ENCODE data around the gene FBLL1. TPM values are rescaled to one million over a fixed set of nuclear protein-coding genes. Genes with fewer than 3 reads are reported as not detected.
A peak's percentile ranks its signal among the peaks of the same experiment; 100 is the strongest.
"Not testable (repeated sequence)": the region's sequence is repeated elsewhere in the genome, so short reads cannot be mapped to it uniquely, and the experiment has no call there.

FBLL1 gene
- 0.10 and 1.7 TPM in 2 replicates for total RNA-seq (2014; rRNA removed; shearing (Covaris generic))

DNA sequence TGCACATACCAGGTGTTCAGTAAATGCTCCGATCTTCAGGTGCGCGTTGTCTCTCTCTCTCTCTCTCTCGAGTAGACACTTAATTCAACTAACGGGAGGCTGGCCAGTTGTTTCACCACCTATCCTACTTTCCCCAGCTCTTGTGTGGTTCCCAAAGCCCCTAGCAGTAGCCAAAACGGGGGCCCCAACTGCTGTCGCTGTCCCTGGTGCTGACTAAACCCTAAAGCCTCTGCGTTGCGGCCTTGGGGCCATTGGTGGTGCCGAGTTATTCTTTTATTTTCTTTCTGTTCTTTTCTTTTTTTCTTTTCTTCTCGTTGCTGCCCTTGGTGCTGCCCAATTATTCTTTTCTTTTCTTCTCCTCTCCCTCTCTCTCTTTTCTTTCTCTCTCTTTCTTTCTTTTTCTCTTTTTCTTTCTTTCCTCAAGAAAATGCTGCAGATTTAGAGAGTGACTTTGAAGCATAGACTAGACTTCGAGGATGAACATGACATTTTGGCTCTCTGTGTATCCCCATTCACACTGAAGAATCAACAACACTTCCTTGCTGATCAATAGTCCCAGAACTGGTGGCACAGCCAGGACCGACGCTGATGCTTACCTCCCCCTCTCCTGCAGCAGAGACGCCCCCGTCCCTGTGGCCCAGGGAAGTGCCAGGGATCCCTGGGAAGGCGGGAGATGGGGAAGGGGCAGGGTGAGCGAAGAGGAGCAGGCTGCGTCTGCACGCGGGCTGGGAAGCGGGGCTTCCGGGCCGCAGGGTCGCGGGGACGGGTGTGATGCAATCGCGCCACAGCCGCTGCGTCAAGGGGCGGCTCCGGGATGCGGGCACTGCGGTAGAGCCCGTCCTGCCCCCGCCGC, at the start of gene FBLL1:
Gene FBLL1 (plus strand): TSS at position 785 of the 853 bp plus-strand sequence. CDS start 200 bp downstream, outside the sequence.
- peak; percentile 15 for DNase-seq (ENCODE audit: low read depth)

DNA sequence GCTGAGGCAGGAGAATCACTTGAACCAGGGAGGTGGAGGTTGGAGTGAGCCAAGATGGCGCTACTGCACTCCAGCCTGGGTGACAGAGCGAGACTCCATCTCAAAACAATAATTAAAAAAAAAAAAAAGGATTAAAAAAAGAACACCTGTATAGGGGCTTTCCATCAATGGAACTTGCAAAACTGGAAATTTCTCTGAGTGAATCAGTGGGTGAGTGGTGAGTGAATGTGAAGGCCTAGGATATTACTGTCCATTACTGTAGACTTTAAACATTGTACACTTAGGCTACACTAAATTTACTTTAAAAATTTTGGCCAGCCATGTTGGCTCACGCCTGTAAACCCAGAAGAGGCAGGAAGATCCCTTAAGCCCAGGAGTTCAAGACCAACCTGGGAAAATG, 48.5 kb upstream of the FBLL1 start:
- no peak for DNase-seq (ENCODE audit: low read depth)

DNA sequence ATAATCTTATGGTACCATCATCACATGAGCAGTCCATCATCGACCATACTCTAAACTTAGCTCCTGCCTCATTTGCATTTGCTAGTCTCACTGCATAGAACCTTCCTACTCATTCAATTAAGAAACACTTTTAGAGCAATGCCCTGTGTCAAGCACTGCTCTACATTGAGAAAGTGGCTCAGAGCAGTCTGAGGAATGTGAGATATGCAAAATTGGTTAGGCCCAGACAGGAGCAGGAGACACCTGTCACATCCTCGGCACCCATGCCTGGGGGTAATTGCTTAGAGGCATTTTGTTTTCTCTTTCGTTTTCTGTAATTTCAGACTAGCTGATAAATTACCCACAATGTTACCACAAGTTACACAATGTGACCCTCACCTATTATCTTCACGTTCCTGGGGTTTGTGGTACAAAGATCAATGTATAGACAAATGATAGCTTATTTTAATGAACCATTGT, 47.7 kb upstream of the FBLL1 start:
- no peak for DNase-seq (ENCODE audit: low read depth)

DNA sequence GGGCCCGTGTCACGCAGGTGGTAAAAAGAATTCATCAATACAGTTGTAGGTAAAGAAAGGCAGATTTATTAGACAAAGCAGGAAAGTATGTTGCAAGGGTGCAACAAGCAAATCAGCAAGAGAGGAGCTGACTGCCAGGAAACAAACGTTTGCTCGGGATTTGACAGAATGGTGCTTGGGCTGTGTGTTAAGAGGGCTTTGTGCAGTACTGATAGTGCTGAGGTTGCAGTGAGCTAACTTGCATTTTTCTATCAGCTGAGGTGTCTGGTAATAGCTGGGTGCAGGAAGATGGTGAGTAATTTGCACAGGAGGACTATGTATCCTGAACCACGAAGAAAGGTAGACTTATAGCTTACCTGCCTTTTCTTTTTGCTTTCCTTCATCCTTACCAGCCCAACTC, 46.7 kb upstream of the FBLL1 start:
- DNase-seq (ENCODE audit: low read depth): no peak

DNA sequence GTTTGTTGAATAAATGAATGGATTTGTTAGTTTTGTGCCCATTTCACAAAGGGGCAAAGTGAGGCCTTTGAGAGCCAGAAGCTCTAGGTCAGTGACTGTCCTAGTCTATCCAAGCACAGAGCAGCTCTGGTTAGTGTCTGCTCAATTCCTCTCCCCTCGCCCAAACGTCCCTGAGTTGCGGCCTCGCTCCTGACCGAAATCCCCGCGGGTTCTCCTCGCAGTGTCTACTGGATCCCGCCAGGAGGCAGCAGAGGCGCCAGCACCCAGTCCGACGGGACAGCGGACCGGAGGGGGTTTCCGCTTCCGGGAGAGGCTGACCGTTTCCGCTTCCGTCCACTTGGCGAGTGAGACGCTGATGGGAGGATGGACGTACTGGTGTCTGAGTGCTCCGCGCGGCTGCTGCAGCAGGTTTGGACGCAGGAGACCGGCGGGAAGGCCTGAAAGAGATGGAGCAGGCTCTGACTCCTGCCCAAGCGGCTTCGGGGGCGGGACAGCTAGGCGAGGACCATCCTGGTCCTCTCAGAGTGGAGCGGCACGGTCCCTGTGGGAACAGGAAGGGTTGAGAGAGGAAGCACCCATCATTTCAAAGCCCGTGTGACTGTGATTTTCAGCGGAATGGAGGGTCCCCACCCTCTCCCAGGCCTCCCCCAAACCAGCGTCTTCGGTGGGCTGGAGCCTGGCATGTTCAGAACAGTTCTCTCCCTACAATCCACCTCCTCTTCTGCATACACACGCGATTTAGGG, 42.8 kb upstream of the FBLL1 start, which contains the start of gene RARS1:
Gene RARS1 (plus strand): TSS at position 336 of the 744 bp plus-strand sequence. CDS start 28 bp downstream, at position 364.
- peak; percentile 89 for DNase-seq (ENCODE audit: low read depth)

DNA sequence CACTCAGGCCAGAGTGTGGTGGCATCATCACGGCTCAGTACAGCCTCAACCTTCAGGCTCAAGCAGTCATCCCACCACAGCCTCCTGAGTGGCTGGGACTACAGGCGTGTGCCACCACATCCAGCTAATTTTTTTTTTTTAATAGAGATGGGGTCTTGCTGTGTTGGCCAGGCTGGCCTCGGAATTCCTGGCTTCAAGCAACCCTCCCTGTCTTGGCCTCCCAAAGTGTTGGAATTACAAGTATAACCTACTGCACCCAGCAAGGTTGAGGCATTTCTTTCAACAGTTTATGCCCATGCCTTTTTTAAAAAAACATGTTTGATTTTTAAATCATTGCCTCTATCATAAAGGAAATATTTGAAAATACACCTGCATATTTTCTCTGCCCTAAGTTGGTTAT, 40.0 kb upstream of the FBLL1 start:
- DNase-seq (ENCODE audit: low read depth): no peak

DNA sequence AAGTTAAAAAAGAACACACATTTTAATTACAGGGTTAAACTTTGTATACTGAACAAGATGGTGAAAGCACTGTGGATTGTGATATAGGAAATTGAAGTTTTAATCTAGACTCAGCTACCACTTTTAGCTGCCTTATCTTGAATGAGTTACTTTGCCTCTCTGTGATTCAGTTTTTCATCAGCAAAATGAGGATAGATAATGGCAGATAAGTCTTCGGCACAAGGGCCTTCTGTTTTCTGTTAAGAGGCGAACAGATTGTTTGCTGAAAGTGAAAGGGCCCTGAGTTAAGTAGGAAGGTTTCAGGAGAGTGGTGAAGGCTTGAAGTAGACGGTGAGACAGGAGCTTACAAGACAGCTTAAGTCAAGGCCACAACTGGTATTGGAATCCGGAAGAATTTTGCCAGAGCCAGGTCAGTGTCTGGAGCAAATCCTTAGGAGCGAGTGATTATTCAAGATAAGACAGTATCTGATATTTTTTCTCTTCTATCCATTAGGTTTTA, 35.0 kb upstream of the FBLL1 start:
- no peak for DNase-seq (ENCODE audit: low read depth)

DNA sequence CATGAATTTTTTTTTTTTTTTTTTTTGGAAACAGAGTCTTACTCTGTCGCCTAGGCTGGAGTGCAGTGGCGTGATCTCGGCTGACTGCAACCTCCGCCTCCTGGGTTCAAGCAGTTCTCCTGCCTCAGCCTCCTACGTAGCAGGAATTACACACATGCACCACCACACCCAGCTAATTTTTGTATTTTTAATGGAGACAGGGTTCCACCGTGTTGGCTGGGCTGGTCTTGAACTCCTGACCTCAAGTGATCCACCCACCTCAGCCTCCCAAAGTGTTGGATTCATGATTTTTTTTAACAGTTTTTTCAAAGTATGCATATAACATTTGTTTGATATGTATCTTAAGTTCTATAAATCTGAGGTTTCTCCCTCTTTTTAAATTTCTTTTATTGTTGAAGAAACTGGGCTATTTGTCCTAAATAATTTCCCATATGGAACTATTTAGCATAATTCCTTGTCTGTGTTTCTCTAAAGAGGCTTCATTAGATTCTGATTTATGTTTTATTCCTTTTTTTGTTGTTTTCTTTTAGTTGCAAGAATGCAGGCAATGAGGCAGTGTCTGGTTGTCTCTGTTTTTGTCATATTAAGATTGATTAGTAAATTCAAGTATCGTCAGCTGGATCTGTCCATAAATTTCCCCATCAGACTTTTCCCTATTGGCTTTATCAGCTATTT, 26.4 kb upstream of the FBLL1 start:
- no peak for DNase-seq (ENCODE audit: low read depth)

DNA sequence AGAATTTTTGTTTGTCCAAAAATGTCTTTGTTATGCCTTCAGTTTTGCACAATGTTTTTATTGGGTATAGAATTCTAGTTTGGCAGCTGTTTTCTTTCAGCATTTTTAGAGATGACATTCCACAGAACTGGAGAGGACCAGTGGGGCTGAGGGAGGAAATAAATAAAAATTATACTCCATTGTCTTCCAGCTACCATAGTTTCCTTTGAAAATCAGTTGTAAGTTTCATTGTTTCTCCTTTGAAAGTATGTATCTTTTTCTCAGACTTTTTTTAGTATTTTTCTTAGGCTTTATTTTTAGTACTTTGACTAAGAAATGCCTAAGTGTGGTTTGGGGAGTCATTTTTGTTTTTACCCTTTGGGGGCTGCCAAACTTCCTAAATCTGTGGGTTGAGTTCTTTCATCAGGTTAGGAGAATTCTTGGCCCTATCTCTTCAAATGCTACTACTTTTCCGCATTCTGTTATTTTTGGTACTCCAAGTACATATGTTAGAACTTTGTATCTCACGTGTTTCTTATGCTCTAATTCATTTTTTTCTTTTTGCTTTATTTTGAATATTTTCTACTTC, 15.2 kb upstream of the FBLL1 start:
- no peak for DNase-seq (ENCODE audit: low read depth)

DNA sequence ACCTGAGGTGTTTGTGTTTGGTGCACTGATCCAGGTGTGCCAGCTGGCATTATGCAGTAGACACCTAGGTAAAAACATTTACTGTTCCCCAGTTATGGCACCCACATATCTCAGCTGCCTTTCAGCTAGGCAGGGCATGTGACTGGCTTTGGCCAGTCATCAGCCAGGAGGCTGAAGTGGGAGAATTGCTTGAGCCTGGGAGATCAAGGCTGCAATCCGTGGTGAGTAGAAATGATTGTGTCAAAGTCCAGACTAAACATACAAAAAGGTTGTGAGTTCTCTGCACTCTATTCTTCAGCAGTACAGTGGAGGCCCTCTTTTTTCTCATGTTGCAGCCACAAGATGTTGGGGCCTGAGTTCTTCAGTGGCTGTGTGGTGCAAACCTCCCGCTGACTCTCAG, 3.2 kb upstream of the FBLL1 start:
- no peak for DNase-seq (ENCODE audit: low read depth)

DNA sequence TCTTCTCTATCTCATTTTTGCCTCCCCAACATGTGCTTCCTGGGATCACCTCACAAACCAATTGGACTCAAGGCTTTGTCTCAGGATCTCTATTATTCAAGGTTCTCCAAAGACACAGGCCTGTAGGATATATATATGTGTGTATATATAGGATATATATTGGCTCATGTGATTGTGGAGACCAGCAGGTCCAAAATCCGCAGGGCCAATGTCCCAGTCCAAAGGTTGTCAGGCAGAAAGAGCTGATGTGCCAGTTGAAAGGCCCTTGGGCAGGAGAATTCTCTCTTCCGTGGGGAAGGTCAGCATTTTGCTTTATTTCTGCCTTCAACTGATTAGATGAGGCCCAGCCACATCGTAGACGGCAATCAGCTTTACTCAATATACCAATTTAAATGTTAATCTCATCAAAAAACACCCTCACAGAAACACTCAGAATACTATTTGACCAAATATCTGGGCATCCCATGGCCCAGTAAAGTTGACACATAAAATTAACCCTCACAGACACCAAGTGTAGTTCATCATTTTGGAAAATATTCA, 1.3 kb upstream of the FBLL1 start:
- no peak for DNase-seq (ENCODE audit: low read depth)

DNA sequence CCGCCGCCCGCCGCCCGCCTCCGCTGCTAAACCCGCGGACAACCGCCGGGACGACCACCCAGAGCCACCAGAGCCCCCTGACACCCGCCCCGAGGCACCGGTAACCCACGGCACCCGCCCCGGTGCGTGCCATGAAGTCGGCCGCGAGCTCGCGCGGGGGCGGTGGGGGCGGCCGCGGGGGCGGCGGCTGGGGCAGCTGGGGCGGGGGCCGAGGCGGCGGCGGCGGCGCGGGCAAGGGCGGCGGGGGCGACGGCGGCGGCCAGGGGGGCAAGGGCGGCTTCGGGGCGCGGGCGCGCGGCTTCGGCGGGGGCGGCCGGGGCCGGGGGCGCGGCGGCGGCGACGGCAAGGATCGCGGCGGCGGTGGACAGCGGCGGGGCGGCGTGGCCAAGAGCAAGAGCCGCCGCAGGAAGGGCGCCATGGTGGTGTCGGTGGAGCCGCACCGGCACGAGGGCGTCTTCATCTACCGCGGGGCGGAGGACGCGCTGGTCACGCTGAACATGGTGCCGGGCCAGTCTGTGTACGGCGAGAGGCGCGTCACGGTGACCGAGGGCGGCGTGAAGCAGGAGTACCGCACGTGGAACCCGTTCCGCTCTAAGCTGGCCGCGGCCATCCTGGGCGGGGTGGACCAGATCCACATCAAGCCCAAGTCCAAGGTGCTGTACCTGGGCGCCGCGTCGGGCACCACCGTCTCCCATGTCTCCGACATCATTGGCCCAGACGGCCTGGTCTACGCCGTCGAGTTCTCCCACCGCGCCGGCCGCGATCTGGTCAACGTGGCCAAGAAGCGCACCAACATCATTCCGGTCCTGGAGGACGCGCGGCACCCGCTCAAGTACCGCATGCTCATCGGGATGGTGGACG, 499 bp downstream of the FBLL1 start:
- no peak for DNase-seq (ENCODE audit: low read depth)

DNA sequence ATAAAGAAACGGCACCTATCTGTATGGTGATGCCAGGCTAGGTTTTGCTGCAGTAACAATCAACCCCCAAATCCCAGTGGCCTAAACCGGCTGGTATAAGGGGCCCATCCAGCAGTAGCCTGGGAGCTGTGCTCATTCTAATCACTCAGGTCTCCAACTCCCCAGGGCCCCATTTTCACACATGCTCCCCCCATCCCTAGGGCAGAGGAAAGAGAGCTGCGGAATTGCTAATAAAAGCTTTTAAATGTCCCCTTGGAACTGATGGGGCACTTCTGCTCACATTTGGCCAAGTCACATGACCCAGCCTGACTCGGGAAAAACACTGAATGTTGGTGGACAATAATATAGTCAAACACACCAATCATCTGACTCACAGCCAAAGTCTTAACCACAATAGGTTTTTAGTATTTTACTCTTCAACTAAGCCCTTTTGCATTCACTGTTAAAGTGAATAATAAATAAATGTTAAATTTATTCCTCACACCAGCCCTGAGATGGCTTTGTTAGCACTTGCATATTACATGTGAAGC, 1.6 kb downstream of the FBLL1 start:
- DNase-seq (ENCODE audit: low read depth): no peak

DNA sequence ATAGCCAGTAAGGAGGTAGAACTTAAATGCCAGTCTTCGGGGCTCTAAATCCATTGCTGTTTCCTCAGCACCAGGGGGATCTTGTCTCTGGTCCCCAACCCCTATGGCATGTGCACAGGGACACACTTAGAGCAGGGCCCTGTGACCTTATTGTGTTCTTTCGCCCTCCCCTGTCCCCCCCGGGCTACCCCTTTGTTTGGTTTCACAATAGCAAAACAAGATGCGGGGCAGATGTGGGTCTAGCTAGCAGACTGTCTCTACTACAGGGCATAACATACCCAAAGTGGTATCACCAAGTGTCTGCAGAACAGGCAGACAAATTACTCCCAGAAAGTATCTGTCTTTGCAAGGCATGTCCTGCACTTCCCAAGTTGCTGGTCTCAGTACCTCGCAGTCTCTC, 2.1 kb downstream of the FBLL1 start:
- no peak for DNase-seq (ENCODE audit: low read depth)

DNA sequence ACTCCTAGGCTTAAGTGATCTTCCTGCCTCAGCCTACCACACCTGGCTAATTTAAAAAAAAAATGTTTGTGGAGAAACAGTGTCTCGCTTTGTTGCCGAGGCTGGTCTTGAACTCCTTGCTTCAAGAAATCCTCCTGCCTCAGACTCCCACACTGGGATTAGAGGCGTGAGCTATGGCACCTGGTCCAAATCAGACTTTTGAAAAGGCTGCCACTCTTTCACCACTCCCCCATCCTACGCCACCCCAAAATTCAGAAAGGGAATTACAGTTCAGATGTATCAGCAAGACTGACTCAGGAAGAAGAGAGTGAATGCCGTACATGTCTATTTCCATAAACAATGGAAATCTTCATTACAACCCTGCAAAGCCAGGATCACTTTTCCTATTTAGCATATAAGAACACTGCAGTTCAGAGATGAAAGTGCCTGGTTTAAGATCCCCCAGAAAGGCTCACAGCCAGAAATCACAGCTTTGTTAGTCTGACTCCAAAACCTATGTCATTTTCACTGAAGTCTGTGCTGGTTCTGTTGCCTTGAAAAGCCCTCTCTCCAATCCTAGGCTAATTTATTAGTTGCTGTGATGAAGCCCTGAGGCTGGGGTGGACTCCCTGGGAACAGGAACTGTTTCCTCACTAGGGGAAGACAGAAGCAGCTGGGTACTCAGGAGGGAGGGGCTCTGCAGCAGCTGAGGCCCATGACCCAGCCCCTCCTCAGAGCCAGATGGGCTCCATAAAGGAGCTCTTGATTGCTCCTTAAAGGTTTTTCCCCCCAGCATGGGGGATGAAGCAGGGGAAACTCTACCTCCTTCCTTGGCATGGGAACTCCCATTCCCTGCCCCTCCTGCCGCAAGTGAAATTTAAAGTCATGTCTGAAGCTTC, 3.1 kb downstream of the FBLL1 start:
- no peak for DNase-seq (ENCODE audit: low read depth)

DNA sequence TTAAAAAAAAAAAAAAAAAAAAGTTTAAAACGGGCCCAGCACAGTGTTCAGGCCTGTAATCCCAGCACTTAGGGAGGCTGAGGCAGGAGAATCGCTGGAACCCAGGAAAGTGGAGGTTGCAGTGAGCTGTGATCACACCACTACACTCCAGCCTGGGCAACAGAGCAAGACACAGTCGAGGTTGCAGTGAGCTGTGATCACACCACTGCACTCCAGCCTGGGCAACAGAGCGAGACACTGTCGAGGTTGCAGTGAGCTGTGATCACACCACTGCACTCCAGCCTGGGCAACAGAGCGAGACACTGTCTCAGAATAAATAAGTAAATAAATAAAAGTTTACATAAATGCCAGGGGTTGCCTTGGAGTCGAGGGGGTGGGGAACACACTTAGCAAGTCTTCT, 5.2 kb downstream of the FBLL1 start:
- DNase-seq (ENCODE audit: low read depth): not testable (repeated sequence)

DNA sequence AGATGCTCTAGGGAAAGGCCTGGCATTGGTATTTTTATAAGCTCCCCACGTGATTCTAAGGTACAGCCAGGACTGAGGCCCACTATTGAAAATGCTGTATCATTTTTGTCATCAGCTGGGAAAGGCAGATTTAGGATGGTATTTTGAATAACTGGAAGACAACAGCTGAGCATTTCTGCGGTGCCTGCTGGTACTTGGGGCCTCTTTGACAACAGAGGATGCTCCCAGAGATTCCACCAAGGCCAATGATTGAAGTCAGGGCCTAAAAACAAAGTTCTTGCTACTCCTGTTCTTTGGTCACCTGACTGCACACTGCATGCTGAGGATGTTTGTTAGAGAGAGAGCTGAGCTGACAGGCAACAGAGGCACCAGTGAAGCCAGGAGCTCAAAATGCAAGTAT, 8.1 kb downstream of the FBLL1 start:
- no peak for DNase-seq (ENCODE audit: low read depth)

DNA sequence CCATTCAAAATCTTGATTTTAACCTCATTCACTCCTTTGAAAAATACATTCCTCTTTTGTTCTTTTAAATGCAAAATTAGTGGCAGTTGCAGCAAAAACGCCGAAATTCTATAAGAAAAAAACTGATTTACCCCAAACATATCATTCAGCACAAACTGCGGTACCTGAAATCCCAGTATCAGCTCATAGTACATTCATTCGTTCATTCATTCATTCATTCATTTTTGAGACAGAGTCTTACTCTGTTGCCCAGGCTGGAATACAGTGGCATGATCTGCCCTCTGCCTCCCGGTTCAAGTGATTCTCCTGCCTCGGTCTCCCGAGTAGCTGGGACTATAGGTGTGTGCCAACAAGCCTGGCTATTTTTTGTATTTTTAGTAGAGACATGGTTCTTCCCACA, 20.4 kb downstream of the FBLL1 start:
- DNase-seq (ENCODE audit: low read depth): no peak

DNA sequence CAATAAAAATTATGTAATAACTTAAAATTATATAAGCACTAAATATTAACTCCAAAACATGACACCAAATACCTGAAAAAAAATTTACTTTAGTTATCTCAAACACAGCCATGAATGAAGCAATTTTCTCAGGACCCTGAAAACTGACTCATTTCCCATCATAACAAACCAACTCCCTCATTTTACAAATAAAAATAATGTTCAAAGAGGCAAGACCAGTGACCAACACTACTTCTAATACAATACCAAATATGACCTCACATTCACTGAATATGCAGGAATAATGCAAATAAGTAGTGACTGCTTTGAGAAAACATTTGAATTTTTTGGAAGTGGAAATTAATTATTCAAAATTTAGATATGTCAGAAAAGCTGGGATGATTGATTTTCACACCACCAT, 21.6 kb downstream of the FBLL1 start:
- no peak for DNase-seq (ENCODE audit: low read depth)

All from RPMI7951 (cell line).